Tibial artery (tissue), 4 donors: ENCODE results near the gene SCNN1G.
"Not testable (repeated sequence)": the region's sequence is repeated elsewhere in the genome, so short reads cannot be mapped to it uniquely, and the experiment has no call there.

Experiments used
- DNase-seq, 2 donors: peaks; one replicate each; pipeline ENCODE4 v3.0.0-alpha.2; 2019
- H3K27ac ChIP-seq, 2 donors: fragments of 200-600 bp; sonication (generic) in 1 of 2; 1 replicate in 1 of 2; 2 replicates in 1 of 2; pipeline ENCODE4 v1.5.1; 2018 to 2019; ENCODE audit warnings: mild to moderate bottlenecking in 1 of 2
- H3K27me3 ChIP-seq, 2 donors: fragments of 200-600 bp; sonication (generic) in 1 of 2; one replicate each; pipeline versions ENCODE4 v1.5.1 to v1.6.0; 2016 to 2019
- H3K36me3 ChIP-seq, 3 donors: fragments of 200-600 bp; sonication (generic) in 2 of 3; one replicate each; pipeline ENCODE4 v1.5.1; 2016 to 2019; ENCODE audit warnings: mild to moderate bottlenecking in 2 of 3
- H3K4me1 ChIP-seq, 4 donors: fragments of 200-600 bp; sonication (generic) in 2 of 4; 1 replicate in 3 of 4; 2 replicates in 1 of 4; pipeline ENCODE4 v1.5.1; 2016 to 2019
- H3K4me3 ChIP-seq, 2 donors: fragments of 200-600 bp; sonication (generic) in 1 of 2; 1 replicate in 1 of 2; 2 replicates in 1 of 2; pipeline ENCODE4 v1.5.1; 2018 to 2019; ENCODE audit warnings: mild to moderate bottlenecking in 2 of 2
- H3K9me3 ChIP-seq, 3 donors: fragments of 200-600 bp; sonication (generic) in 1 of 3; one replicate each; pipeline ENCODE4 v1.5.1; 2016 to 2019
- intact Hi-C: fragments of 100-400 bp; cut with DNase I; formaldehyde crosslinking; loops from one replicate; pipeline ENCODE4 v1.15.0; 2023; ENCODE audit warnings: low total_unique reads
- TF ChIP-seq, protein P1 (sequence below), 2 experiments: fragments of 200-600 bp in 1 of 2; fragments of 450-650 bp in 1 of 2; IDR thresholded peaks; one replicate each; pipeline ENCODE4 v1.5.1; 2017 to 2019; ENCODE audit warnings: antibody characterized with exemption in 2 of 2, mild to moderate bottlenecking in 1 of 2, moderate library complexity in 1 of 2

Gene SCNN1G

DNA sequence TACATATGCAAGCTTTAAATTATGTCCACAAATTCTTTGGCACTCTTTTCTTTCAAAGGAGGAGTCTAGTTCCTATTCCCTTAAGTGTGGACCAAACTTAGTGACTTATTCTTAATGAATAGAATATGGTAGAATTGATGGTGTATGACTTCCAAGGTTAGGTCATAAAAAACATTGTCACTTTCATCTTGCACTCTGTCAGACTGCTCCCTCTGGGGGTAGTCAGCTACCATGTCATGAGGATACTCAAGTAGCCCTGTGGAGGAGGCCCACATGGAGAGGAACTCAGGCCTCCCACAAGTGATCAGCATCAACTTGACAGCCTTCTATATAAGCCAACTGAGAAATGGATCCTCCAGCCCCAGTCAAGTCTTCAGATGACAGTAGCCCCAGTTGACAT is 61.6 kb downstream of the SCNN1G start:
- intact Hi-C loops, result no loop called here
- Histone ChIP-seq H3K27ac (no peak overlapping the region), H3K4me3 (no peak overlapping the region), H3K9me3 (no peaks in the 10 kb centered on the region), H3K27me3 (no peaks in the 10 kb centered on the region), H3K36me3 (no peaks in the 10 kb centered on the region), H3K4me1 (peaks cover 0 to 34% (median 24%) of the 10 kb centered on the region in 4 donors)
- TF ChIP-seq, protein P1, sequence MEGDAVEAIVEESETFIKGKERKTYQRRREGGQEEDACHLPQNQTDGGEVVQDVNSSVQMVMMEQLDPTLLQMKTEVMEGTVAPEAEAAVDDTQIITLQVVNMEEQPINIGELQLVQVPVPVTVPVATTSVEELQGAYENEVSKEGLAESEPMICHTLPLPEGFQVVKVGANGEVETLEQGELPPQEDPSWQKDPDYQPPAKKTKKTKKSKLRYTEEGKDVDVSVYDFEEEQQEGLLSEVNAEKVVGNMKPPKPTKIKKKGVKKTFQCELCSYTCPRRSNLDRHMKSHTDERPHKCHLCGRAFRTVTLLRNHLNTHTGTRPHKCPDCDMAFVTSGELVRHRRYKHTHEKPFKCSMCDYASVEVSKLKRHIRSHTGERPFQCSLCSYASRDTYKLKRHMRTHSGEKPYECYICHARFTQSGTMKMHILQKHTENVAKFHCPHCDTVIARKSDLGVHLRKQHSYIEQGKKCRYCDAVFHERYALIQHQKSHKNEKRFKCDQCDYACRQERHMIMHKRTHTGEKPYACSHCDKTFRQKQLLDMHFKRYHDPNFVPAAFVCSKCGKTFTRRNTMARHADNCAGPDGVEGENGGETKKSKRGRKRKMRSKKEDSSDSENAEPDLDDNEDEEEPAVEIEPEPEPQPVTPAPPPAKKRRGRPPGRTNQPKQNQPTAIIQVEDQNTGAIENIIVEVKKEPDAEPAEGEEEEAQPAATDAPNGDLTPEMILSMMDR (IDR thresholded peaks at IDR 0.05), result no peak
- DNase-seq, result no peak

DNA sequence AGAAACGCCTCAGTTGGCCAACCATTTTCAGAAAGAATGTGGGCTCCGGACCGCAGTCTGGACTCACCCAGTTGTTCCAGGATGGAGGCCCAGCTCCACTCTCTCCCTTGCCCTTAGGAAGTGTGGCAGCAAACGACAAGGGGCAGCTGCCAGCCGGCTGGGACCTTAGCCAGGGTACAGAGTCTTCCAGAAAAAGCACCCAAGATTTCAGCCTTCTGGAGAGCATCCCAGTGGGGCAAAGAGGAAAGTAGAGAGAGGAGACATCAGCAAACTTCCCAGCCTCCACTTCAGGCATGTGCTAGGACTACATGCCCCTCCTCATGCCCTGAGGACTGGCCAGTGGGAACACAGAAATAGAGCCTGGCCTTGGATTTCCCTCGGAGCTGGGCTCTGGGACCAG is 62.7 kb downstream of the SCNN1G start:
- peak; percentile 27 to 80 for DNase-seq

DNA sequence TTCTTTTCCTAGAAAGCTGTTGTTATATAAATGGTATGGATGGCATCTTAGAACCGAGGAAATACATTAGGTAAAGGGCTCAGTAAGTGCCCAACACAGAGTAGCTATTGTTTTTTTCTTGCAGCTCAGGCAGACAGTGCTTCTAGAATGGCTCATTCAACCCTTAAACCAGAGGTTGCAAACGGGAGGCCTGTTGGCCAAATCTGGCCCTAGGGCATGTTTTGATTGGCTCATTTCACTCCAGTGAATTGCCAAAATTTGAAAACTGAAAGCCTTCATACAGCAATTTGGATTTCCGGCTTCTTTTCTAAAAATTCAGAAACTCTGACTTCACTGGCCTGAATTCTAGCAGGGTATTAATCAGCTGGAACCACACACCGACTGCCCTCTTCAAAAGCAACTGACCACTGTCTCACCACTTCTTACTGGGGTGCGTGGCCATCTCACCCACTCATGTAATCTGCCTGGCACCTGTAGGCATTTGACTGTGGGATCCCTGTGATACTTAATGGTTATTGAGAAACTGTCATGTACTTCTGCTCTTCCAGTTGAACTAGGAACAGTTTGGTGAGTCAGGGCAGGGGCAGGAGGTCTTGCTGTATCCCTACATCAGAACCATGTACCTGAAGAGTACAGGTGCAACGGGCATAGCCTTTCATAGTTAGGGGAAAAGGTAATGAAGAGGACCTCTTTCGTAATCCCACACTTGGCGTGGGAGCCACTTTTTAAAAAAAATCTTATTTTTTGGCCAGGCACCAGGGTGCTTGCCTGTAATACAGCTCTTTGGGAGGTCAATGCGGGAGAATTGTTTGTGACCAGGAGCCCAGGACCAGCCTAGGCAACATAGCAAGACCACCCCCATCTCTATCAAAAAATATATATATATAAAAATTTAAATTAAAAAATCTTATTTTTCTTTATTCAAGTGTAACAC is 66.0 kb downstream of the SCNN1G start:
- H3K4me3 ChIP-seq, result no peak overlapping the region
- no peaks in the 10 kb centered on the region for H3K27me3 ChIP-seq
- peak overlapping the region in 1 of 2 donors; percentile 4 for H3K27ac ChIP-seq
- peaks cover 0 to 35% (median 25%) of the 10 kb centered on the region in 4 donors for H3K4me1 ChIP-seq
- no peak for DNase-seq
- intact Hi-C loops, result no loop called here
- TF ChIP-seq, protein P1 (IDR thresholded peaks at IDR 0.05), result no peak
- H3K36me3 ChIP-seq, result no peaks in the 10 kb centered on the region
- H3K9me3 ChIP-seq, result no peaks in the 10 kb centered on the region

More for the DNA sequence above, 62.7 kb downstream of the SCNN1G start:
- Histone ChIP-seq H3K36me3 (no peaks in the 10 kb centered on the region), H3K9me3 (no peaks in the 10 kb centered on the region), H3K27ac (peak overlapping the region in 1 of 2 donors; percentile 35), H3K4me3 (no peak overlapping the region), H3K4me1 (peaks cover 0 to 35% (median 25%) of the 10 kb centered on the region in 4 donors), H3K27me3 (no peaks in the 10 kb centered on the region)
- TF ChIP-seq, protein P1 (IDR thresholded peaks at IDR 0.05), result no peak
- intact Hi-C loops, result no loop called here

DNA sequence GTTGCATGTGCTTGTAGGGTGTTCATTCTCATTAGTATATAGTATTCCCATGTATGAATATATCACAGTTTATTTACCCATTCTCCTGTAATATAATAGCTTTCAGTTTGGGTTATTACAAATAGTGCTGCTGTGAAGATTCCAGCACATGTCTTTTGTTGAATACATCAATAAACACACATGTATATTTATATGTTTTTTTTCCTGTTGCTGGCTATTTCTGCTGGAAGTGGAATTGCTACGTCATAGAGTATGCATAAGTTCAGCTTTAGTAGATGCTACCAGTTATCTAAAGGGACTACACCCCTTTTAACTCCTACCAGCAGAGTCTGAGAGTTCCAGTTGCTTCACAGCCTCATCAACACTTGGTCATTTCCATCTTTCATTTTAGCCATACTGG is 67.3 kb downstream of the SCNN1G start:
- Histone ChIP-seq H3K27ac (no peak overlapping the region), H3K36me3 (no peaks in the 10 kb centered on the region), H3K9me3 (no peaks in the 10 kb centered on the region), H3K4me1 (peaks cover 0 to 32% (median 23%) of the 10 kb centered on the region in 4 donors), H3K4me3 (no peak overlapping the region), H3K27me3 (no peaks in the 10 kb centered on the region)
- TF ChIP-seq, protein P1 (IDR thresholded peaks at IDR 0.05), result no peak
- DNase-seq, result no peak
- intact Hi-C loops, result no loop called here

DNA sequence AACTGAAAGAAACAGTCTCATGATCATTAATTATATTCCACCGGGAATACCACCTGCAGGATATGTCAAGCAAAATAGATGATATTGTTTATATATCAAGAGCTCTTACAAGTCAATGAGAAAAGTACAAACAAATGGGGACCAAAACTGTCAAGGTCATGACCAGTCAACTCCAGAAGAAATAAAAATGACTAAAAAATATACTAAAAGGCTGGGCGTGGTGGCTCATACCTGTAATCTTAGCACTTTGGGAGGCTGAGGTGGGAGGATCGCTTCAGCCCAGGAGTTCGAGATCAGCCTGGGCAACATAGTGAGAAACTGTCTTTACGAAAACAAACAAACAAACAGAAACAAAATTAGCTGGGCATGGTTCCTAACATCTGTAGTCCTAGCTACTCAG is 69.8 kb downstream of the SCNN1G start:
- peaks cover 0 to 9% of the 10 kb centered on the region in 2 donors for H3K27me3 ChIP-seq
- H3K4me1 ChIP-seq, result peaks cover 0 to 20% (median 13%) of the 10 kb centered on the region in 4 donors
- intact Hi-C loops, result no loop called here
- no peak overlapping the region for H3K27ac ChIP-seq
- no peak for DNase-seq
- TF ChIP-seq, protein P1 (IDR thresholded peaks at IDR 0.05), result no peak
- no peaks in the 10 kb centered on the region for H3K9me3 ChIP-seq
- H3K4me3 ChIP-seq, result no peak overlapping the region
- H3K36me3 ChIP-seq, result no peaks in the 10 kb centered on the region

DNA sequence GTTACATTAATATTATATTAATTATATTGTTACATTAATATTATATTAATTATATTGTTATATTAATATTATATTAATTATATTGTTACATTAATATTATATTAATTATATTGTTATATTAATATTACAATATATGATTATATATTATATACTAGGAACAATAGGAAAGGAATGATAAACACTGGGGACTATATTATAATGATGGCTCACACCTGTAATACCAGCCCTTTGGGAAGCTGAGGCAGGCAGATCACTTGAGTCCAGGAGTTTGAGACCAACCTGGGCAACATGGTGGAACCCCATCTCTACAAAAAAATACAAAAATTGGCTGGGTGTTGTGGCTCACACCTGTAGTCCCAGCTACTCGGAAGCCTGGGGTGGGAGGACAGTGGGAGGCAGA is 71.1 kb downstream of the SCNN1G start:
- intact Hi-C loops, H3K9me3 ChIP-seq, H3K36me3 ChIP-seq, H3K4me3 ChIP-seq, DNase-seq, H3K27me3 ChIP-seq, H3K4me1 ChIP-seq, H3K27ac ChIP-seq: not testable (repeated sequence)
